Activated T-cell treated with anti-CD3 and anti-CD28 coated beads for 48 hours (primary cell): ENCODE data around the gene FOXP4.

Experiments
- DNase-seq: peaks from one replicate; pipeline ENCODE4 v3.0.0-alpha.2; 2020; ENCODE audit warnings: low read depth

The FOXP4 gene, protein sequence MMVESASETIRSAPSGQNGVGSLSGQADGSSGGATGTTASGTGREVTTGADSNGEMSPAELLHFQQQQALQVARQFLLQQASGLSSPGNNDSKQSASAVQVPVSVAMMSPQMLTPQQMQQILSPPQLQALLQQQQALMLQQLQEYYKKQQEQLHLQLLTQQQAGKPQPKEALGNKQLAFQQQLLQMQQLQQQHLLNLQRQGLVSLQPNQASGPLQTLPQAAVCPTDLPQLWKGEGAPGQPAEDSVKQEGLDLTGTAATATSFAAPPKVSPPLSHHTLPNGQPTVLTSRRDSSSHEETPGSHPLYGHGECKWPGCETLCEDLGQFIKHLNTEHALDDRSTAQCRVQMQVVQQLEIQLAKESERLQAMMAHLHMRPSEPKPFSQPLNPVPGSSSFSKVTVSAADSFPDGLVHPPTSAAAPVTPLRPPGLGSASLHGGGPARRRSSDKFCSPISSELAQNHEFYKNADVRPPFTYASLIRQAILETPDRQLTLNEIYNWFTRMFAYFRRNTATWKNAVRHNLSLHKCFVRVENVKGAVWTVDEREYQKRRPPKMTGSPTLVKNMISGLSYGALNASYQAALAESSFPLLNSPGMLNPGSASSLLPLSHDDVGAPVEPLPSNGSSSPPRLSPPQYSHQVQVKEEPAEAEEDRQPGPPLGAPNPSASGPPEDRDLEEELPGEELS

DNA sequence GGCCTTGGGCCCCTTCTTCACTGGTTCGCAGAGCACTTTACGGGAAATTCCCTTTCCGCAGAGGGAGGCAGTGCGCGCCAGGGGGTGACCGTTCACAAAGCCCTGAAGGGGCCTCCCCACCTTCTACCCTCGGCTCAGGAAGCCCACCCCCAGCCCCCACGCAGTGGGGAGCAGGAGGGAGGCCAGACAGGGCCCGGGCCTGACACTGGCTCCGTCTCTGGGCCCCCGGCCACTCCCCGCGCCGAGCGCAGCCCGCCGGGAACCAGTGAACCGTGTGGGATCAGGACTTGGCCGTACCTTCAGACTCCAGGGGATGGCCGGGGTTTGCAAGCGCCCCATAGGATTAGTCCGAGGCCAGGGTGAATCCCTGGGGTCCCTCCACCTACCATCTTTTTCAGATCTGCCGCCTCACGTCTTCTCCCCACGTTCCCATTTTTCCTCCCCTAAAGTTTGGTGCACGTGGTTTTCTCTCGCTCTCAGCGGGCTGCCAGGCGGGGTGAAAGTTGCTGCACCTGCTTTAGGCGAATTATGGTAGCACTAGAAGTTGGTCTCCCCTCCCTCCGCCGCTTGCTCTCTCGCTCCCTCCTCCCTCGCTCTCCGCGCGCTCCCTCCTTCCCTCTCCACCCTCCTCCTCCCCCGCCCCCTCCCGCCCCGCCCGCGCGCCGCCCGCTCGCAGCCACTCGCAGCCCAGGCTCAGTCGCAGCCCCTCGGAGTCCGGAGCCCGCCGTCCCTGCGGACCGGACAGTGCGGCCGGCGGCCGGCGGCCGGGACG, at the start of gene FOXP4:
FOXP4 (plus strand) TSS at position 679 of the 772 bp plus-strand sequence. CDS start 19,380 bp downstream, outside the sequence.
- peak; percentile 78 for DNase-seq

DNA sequence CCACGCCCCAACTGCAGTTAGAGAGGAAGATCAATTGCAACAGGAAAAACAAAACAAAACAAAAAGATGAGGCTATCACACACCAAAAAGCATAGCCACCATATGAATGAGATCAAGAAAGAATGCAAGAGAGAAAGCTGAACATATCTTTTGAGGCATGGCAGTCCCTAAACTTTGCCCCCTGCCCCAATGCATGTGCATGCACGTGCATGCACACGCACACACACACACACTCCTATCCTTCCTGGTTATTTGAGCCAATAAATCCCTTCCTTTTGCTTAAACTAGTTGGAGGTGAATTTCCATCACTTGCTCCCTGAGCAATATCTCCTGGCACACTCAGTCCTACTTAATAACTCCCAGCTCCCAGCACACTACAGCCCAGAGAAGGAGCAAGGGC, 48.6 kb upstream of the FOXP4 start:
- DNase-seq: no peak

DNA sequence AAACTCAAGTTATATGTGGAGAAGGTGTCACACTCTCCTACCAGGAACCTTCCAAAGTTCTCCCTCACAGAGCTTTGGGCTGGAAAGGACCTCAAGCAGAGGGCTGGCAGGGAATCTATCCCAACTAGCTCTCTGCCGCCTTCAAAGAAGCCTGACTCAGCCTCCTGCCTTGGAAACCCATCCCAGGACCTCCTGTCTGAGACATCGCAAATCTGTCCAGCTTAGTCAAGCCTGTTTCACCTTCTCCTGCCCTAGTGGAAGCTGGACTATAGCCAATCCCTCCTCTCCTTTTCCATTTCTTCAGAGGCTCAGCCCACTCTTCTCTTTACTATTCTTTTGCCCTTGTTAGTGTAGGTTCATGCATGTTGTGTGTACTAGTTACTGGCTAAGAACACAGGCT, 48.2 kb upstream of the FOXP4 start:
- DNase-seq: no peak

DNA sequence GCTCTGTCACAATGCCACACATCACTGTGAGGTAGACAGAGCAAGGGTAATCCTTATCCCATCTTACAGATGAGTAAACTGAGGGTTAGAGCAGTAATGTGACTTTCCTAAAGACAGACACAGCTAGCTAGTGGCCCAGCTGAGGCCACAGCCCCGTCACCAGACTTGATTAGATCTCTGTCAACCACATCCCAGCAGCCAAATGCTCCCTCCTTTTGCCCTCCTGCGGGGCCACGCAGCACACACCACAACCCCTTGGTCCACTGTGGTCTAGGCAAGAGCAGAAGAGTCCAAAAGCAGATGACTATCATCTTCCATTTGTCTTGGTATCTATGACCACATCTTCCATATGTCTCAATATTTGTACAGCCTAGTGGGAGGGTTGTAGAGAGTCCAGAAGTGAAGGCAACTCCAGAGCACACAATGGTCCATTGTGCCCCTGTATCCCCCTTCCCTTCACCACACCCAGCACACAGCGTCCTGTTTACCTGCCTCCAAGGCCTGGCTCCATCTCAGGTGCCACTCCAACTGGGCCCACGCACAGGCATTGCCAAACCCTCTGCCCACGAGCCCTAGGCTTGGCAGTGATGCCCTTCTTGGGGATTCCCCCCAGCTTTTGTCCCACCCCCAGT, 47.1 kb upstream of the FOXP4 start:
- no peak for DNase-seq

DNA sequence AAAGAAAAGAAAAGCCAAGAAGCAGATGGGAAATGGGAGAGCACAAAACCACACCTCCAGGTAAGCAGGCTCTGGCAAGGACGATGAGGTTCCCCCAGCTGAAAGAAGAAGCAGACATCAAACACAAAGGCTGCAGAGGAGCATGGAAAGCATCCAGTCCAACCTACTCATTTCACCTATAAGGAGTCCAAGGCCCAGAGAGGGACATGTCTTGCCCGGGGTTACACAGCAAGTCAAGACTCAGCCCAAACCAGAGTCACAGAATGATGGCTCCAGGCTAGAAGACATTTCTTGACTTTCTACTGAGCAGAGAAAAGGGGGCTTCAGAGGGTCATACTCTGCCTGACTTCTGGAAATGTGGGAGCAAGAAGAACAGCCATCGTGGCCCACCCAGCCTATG, 45.6 kb upstream of the FOXP4 start:
- DNase-seq: no peak

DNA sequence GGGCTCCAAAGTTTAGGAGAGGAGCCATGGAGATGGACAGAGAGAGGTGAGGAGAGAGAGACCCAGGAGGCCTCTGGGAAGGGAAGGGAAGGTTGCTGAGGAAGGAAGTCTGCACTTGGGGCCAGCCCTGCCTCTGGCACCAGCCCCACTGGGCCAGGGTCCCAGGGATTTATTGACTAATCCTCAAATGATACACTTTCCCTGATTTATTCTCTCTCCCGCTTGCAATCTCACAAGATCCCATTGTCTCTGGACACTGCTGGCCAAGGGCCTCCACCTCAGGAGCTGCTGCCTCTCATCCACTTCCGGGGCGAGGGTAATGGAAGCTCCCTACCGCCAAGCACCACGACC, 43.6 kb upstream of the FOXP4 start:
- no peak for DNase-seq

DNA sequence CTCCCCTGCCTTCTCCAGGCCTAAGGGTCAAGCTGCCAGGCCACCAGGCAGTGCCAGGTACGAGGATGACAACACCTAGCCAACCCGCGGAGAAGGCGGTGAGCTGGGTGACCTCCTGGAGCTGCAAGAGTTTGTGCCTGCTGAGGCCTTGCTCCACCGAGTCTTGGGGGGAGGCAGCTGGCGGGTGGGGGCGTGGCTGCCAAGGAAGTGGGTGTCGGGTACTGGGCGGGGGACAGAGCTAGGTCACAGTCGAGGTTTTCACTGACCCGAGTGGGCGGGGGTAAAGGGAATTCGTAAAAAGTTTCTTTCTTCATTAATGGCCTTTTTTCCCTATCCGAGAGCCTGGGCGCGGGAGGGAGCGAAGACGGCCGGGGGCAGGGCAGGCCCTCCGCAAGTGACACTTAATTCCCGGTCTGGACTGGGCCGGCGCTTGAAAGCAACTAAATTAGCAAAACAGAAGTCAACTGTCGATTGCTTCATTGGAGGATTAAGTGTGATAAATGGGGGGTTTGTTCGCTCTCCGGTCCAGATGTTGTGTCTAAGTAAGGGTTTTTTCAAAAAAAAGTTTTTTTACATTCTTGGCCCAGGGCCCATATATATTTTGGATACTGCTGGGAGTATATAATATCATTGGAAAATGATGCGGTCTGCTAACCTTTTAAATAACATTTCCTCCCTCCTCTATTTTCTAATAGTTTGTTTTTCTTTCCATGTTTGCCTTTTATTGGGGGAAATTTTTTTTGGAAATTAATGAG, 43.1 kb upstream of the FOXP4 start:
- no peak for DNase-seq

DNA sequence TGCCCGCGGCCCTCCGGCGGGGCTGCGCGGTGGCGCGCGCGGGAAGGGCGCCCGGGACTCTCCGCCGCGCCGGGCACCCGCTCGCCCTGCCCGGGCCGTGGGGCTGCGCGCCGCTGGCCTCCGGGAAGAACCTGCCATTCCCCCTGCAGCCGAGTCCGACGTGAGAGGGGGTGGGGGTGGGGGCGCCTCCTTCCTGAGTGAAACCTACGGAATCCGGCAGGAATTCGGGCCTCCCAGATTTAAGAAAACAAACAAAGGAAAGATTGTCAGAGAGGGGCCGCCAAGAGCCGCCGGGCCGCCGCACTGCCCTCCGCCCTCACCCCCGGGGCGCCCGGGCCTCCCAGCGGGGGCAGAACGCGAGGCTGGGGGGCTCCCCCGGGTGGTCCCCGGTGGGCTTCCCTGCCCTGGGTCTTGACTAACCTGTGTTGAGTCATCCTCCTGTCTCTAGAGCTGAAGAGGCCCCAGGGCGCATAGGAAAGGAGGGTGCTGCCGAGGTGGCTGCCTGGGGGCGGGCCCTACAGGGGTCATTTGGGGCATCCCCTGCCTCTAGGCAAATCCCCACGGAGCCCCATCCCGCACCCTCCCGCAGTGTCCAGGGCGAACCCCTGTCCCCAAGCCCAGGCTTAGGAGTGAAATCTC, 42.2 kb upstream of the FOXP4 start:
- peak; percentile 14 for DNase-seq

DNA sequence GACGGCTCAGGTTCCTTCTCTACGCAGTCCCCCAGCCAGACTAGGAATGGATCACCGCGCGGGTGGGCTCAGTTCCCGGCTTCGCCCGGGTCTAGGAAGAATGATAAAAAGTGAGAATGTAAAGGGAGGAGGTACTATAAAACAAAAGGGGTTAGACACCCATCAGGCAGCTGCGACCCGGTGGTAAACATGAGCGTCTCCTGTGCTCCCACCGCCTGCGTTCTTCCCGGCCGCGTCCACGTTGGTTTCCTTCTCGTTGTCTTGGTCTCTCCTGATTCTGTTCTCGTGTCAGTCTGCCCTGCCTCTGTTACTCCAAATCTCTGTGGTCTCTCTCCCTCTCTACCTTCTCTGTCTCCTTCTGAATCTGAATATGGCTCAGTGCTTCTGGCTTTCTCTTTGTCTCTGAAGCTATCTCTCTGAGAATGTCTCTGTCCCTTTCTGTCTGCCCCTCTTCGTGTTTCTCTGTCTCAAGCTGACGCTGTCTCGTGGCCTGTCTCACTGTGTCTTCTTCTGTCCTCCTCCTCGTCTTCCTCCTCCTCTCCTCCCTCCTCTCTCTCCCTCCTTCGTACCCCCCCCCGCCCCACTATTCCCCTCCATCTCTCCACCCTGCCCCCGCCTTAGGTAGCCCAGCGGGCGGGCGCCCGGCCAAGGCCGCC, 41.6 kb upstream of the FOXP4 start:
- no peak for DNase-seq

DNA sequence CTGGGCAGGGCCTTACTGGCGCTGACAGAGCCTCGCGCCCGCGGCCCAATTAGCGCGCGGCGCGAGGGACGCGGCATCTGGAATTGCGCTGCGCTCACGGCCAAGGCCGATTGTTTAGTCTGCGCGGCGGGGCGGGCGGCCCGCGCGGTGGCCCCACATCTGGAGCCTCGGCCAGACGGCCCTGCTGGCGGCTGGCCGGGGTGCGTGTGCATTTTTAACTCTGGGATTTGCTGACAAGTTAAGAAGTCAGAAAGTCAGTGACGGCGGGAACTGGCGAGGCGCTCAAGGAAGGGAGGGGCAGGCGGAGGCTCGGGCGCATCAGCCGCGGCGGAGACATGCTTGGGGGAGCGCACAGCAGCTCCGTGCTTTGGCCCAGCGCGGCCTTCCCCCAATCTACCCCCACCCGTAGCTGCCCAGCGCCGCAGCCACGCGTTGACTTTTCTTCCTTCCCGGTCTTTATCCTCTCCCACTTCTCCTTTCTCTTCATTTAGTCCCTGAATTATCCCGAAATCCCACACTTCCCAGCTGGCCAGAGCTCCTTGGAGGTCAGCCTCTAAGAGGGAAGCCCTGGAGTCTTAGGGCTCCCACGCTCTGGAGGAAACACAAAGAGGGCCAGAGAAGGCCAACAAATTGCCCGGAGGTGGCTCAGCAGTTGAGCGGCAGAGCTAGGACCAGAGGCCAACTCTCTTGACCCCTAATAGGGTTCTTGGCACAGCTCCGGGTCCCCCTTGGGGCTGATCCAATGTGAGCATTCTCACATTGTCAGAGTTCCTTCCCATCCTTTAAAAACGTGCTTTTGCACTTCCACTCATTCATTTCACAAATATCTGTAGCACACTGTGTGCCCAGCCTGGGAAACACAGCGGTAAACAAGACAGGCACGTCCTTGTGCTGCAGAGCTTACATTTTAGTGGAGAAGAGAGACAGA, 40.8 kb upstream of the FOXP4 start:
- DNase-seq: no peak

DNA sequence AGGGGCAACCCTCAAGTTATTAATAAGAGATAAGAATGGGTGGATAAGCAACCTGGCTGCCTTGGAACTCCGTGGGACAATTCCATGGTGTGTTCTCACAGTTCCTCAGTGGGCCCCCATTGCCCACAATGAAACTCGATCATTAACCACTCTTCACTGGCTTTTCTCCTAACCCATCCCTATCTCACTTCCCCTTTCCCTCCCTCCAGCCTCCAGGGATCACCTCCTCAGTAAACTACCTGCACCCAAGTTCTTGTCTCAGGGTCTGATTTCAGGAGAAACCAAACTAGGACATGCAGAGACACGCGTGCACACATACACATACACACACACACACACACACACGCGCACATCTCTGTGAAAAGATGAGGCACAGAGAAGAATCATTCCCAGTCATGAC, 37.7 kb upstream of the FOXP4 start:
- DNase-seq: no peak

DNA sequence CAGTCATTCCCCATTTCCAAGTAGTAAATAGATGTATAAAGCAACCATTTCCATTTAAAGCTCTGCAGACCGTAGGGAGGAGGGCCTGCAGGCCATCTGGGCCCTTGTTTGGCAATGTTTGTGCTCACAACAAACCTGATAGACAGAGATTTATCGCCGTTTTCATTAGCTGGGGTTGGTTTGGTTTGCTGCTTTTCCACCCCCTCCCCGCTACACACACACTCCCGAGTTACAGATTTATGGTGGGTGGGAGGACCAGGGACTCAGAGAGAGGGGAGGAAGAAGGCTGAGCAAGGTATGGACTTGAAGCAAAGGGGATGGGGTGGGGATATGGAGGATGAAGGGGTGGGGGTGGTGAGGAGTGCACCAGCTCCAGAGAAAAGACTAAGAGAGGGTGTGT, 36.6 kb upstream of the FOXP4 start:
- no peak for DNase-seq

DNA sequence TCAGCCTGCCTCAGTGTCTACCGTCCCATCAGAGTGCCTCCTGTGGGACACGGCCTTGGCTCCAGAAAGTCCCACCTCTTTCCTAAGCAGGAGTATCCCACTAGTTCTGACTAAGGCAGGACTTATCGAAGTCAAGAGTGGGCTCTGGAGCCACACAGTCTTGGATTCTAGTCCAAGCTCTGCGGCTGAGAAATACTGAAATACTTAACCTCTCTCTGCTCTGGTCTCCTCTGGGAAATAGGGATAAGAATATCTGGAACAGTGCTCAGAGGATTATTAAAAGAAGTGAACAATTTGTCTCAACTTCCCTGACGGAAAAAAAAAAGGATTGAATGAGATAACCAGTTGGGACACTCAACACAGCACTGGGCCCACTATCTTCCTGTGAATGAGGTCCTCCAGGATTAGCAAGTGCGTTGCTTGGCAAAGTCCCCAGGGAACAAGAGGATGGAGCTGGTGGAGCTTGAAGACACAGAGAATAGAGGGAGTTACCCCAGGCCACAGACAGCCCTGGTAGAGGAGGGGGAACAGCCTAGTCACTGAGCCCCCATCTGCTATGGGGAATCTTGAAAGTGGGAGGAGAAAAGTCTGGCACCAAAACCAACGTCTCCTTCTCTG, 34.6 kb upstream of the FOXP4 start:
- no peak for DNase-seq

DNA sequence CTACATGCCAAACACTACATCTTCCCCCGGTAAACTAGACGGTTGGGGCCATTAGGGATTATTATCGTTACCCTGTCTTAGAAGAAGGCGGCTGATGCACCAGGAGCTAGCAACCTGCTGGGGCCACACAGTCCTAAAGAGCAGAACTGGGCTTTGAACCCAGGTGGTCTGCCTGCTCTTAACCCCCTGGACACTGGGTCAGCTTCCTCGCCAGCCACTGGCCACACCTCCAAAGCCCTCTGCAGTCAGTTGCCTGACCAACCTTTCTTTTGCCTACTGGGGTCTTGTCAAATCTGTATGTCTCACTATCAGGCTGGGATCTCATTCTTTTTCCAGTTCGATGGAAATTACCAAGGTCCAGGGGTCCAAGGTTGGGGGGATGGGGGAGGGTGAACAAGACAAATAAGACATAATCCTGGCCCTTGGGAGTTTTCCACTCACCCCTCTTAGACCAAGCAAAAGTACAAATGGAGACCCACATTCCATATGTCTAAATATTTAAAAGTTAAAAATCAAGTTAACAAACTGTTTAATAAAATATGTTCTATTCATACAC, 34.0 kb upstream of the FOXP4 start:
- no peak for DNase-seq

DNA sequence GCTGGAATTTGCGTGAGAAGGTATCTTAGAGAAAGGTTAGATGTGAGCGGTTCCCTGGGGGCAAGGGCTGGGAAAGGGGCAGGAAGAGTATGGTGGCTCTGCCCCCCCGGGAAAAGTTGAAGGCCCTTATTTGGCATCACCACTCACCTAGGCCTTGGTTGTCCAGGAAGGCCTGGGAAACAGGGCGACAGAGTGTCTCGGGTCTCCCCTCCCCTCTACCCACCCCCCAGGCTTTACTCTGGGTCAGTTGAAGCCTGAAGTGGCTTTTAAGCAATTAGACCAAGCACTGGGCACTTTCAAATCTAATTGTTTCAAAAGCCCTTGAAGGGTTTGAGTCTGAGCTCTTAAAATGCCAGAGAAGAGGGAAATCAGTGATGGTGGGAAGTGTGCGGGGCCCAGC, 30.2 kb upstream of the FOXP4 start:
- DNase-seq: no peak

DNA sequence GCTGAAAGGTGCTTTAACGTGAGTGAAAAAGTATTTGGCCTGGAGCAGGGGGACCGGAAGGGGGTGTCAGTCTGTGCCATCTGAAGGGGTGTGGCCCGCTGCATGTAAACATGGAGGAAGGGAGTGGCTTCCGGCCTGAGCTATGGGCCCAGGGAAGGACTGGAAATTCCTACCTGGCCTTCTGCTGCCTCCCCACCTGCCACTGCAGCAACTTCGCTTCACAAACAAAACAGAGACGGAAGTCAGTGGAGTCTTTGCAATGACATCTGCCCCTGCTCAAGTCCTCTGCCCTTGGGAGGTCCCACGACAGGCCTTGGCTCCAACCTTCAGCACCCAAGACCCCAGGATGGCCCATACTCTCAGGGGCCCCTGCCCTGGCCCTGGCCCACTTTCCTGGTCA, 28.1 kb upstream of the FOXP4 start:
- no peak for DNase-seq

DNA sequence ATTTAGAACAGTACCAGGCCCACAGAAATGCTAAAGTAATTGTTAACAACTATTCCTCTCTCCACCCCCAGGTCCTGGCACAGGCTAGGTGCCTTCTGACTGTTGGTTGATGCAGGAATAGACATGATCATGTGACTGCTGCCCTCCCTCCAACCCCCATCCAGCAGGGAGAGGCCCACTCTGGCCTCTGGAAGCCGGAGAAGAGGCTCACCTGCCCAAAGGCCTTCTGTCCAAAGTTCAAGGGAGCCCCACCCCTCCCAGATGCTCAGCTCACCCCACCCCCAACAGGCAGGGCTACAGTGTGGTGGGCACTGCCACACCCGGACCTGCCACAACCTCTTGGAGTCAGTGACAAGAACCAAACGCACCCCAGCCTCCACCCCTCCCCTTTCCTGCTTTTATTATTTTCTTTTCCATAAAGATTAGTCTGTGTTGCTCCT, 26.9 kb upstream of the FOXP4 start:
- no peak for DNase-seq

DNA sequence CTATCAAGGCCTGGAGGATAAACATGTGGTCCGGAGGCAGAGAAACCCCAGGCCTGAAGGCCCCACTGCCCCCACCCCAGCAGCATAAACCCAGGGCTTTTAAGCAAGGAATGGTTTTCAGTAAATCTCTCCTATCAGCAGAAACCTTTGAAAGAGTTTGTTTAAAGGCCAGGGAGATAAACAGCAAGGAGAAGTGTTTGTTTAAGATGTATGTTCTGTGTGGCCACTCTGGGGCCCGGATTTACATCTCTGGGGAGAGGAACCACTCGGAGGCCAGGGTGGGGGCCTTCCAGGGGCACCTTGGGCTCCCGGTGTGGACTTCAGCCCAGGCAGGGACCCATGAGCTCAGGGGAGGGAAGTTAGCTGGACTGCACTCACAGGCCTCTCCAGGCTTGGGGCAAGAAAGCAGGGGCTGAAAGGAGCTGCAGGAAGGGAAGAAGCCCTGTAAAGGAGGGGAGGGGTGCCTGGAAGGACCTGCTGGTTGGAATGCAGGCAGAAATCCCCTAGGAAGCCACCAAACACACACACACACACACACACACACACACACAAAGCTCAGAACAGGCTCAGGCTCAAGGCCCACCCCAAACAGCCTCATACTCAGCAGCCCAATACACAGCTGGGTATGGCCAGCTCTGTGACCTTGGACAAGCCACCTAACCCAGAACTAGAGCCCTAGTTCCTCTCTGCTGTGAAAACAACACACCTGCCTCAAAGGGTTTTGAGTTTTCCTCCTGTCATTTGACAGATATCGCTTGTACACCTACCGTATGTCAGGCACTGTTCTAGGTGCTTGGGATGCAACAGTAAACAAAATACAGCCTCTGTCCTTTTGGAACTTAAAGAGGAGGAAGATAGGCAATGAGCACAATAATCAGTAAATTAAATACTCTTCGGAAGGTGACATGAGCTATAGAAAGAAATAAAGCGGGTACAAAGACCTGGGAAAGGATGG, 26.2 kb upstream of the FOXP4 start:
- DNase-seq: no peak
